NCI-H2196 treated with DMSO at 0.1 percent for 48 hours (cell line): ENCODE measurements around the gene CLIC3.

Experiments used
- DNase-seq: peaks from one replicate; lab custom pipeline; 2025; ENCODE audit not compliant: unreplicated experiment; lab: John Stamatoyannopoulos, UW

Gene CLIC3

GRCh38 chr9:136983656-136984314 is 12.6 kb downstream of the CLIC3 start:
- DNase-seq: no peak

GRCh38 chr9:136983167-136983566 is 13.2 kb downstream of the CLIC3 start:
- no peak for DNase-seq

- no peak for DNase-seq
Measured at GRCh38 chr9:136982232-136983051, 13.9 kb downstream of the CLIC3 start, which contains the start of gene LCNL1. Gene LCNL1 (plus strand): TSS chr9:136982993. CDS start chr9:136983587, 594 bp downstream.

- DNase-seq: no peak
Measured at GRCh38 chr9:136981588-136982231, 14.7 kb downstream of the CLIC3 start.

- no peak for DNase-seq
Measured at GRCh38 chr9:136980669-136981478, 15.5 kb downstream of the CLIC3 start.

DNA sequence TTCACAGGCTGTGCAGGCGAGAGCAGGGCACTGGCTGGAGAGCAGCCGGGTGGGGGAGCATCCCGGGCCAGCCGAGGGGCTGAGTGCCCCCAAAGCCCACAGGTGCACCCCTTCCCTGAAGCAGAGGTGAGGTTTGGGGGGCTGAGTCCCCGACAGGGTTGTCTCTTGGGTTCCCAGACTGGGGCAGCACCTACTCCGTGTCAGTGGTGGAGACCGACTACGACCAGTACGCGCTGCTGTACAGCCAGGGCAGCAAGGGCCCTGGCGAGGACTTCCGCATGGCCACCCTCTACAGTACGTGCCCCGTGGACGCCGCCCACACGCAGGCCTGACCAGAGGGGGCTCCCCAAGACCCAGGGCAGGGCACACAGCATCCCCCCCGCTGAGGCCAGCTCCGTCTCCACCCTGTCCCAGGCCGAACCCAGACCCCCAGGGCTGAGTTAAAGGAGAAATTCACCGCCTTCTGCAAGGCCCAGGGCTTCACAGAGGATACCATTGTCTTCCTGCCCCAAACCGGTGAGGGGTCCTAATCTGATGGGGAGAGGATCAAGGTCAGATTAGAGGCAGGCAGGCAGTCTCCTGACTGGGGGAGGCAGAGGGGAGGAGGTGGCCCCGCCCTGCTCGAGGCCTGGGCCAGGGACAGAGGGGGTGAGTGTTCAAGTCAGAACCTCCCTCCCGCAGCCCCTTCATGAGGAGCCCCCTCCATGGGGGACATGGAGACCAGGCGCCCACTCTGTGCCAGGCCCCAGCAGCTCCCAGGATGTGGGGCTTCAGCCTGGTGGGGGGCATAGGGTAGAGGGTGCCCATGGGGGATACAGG is 16.4 kb downstream of the CLIC3 start:
- no peak for DNase-seq

DNA sequence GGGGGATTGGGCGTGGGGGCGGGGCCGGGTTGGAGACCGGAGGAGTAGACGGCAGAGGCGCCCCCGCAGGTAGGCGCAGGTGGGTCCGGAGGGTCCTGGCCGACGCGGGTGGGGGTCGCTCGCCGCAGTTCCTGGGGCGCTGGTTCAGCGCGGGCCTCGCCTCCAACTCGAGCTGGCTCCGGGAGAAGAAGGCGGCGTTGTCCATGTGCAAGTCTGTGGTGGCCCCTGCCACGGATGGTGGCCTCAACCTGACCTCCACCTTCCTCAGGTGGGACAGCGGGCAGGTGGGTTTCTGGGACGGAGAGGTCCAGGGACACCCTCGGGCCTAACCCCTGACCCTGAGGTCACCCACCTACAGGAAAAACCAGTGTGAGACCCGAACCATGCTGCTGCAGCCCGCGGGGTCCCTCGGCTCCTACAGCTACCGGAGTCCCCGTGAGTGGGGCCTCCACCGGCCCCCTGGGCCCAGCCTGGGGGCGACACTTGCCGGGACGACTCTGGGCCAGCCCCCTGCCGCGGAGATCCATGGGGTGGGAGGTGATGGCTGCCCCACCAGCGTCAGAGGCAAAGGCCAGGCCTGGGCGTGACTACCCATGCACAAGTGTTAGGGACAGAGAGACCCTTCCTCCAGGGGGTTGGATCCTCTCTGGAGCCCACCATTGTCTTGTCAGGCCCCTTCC is 17.4 kb downstream of the CLIC3 start:
- DNase-seq: no peak

DNA sequence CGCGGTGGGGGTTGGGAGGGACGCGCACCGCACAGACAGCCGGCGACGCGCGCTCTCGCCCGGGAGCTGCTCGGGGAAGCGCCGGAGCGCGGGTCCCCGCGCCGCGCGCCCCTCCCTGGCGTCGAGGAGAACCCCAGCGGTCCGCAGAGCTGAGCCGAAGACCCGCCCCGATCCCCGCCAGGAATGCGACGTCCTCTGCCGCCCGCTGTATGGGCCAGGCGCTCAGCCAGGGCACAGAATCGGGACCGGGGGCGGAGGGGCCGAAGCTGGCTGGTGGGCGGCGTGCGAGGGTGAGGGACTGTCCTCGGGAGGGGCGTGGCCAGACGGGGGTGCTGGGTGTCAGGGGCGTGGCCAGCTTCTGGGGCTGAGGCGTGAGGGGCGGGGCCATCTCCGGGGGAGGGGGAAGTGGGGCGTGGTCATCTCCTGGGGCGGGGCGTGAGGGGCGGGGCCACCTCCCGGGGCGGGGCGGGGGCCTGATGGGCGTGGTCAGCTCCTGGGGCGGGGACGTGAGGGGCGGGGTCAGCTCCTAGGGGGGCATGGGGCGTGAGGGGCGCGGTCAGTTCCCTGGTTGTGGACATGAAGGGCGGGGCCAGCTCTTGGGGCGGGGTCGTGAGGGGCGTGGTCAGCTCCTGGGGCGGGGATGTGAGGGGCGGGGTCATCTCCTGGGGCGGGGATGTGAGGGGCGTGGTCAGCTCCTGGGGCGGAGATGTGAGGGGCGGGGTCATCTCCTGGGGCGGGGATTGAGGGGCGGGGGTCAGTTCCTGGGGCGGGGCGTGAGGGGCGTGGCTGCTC is 18.1 kb downstream of the CLIC3 start:
- DNase-seq: peak; percentile 63

GRCh38 chr9:136977649-136978072 is 18.7 kb downstream of the CLIC3 start:
- no peak for DNase-seq

DNA sequence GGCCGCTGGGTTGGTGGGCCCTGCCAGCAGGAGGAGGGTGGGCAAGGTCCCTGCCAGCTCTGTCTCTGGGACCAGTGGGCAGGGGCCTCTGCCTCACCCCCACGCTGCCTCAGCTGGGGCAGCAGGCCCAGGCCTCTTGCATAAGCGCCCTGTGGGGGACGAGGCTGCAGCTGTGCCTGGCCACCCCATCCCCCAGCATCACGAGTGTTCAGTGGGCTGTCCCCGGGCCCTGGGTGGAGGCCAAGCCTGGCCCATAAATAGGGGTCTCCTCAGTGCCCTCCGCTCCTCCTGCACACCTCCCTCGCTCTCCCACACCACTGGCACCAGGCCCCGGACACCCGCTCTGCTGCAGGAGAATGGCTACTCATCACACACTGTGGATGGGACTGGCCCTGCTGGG is 19.1 kb downstream of the CLIC3 start, which contains the start of gene PTGDS:
PTGDS (plus strand) TSS at position 282 of the 400 bp plus-strand sequence; CDS start at position 357, 75 bp downstream.
- DNase-seq: no peak

- DNase-seq: no peak
Measured at GRCh38 chr9:136975644-136976043, 20.7 kb downstream of the CLIC3 start.

GRCh38 chr9:136974817-136975535 is 21.4 kb downstream of the CLIC3 start:
- DNase-seq: no peak

- no peak for DNase-seq
Measured at GRCh38 chr9:136973618-136974617, 22.4 kb downstream of the CLIC3 start.

- no peak for DNase-seq
Measured at GRCh38 chr9:136972743-136973142, 23.6 kb downstream of the CLIC3 start.

DNA sequence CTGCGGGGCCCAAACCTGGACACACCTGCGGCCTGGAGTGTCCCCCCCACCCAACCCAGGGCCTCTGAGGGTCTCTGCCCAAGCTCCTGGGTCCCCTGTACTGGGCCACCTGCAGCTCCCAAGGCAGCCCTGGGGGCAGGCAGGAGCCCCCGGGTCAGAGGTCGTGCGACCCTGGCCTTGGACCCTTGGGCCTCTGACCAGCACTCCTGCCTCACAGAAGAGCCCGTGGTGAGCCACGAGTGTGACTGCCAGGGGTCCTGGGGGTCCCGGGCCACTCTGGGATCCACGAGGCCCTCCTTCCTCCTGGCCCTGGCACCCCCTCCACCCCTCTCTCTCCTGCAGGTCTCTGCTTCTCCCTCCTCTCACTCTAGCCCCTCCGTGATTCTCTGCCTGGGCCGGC is 24.0 kb downstream of the CLIC3 start:
- no peak for DNase-seq

DNA sequence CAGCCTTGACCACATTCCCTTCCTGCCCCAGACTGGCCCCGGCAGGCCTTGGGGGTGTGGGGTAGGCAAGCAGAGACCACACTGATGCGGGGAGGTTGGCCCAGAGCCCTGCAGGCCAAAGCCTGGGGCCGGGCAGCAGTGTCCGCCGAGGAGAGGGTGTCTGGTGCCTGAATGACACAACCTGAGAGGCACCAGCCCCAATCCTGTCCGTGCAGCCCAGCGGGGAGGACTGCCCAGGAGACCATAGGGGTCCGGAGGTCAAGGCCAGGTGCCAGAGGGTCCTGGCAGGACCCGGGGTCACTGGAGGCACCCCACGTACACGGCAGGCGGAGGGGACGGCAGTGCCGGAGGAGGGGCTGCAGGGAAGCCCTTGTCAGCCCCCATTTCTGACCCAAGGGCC is 24.6 kb downstream of the CLIC3 start:
- DNase-seq: no peak

- no peak for DNase-seq
Measured at GRCh38 chr9:136970361-136970760, 26.0 kb downstream of the CLIC3 start.
